Heart left ventricle (tissue), 13 donors: ENCODE data around the gene NGEF.

ENCODE experiments used
- POLR2A ChIP-seq, 2 donors: fragments of 450-650 bp; IDR thresholded peaks; one replicate each; pipeline ENCODE4 v1.6.1; 2017; ENCODE audit warnings: antibody characterized with exemption in 2 of 2, mild to moderate bottlenecking in 2 of 2, moderate library complexity in 2 of 2
- TF ChIP-seq, protein P1 (sequence below), 12 donors: fragments of 200-600 bp; sonication (generic) in 4 of 12; IDR thresholded peaks; one replicate each; pipeline versions ENCODE4 v1.5.0 to v1.8.0; 2018 to 2022; ENCODE audit warnings: antibody characterized with exemption in 12 of 12, mild to moderate bottlenecking in 5 of 12
- donor health status: ischemic (EF 13 %, LVEDD 7.1; RV severe dilation, severe dysfunction).
- donor health status: DM: no; HTN: yes; CAD: no.
- donor health status: DM: no; HTN: no; CAD: no.
- donor health status: ischemic (EF 25% LVEDD 6.9; RV normal size, moderate dysfunction).
- donor health status: ischemic (EF 25% LVEDD 5.7; RV mildly dilated, moderate dysfunction).
- donor health status: ischemic (EF 35%, LVEDD 5.7; RV mildly dilated, moderate dysfunction).
- donor health status: nonischemic (EF 11% LVEDD 7.7; RV severe dilation, severe dysfunction).
- donor health status: DM: yes; HTN: yes; CAD: no.
- donor health status: PGD.
- donor health status: ischemic (EF 29% LVEDD 5.4; RV normal size, mild dysfunction).
- donor health status: nonischemic (EF 23%, LVEDD 6.1; RV moderate dilation, normal function).

DNA sequence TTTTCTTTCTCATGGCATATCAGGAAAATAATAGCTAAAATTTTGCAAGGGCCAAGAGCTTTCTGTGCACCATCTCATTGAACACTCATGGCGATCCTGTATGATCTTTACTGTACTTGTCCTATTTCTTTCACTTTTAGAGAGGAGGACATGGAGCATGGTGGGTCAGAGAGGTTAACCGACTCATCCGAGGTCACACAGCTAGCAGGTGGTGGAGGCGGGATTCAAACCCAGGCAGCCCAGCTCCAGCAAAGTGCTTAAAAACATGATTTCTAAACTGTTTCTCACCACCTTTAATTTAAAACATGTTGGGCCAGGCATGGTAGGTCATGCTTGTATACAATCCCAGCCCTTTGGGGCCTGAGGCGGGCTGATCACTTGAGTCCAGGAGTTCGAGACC is 6.4 kb downstream of the NGEF start:
- TF ChIP-seq, protein P1, sequence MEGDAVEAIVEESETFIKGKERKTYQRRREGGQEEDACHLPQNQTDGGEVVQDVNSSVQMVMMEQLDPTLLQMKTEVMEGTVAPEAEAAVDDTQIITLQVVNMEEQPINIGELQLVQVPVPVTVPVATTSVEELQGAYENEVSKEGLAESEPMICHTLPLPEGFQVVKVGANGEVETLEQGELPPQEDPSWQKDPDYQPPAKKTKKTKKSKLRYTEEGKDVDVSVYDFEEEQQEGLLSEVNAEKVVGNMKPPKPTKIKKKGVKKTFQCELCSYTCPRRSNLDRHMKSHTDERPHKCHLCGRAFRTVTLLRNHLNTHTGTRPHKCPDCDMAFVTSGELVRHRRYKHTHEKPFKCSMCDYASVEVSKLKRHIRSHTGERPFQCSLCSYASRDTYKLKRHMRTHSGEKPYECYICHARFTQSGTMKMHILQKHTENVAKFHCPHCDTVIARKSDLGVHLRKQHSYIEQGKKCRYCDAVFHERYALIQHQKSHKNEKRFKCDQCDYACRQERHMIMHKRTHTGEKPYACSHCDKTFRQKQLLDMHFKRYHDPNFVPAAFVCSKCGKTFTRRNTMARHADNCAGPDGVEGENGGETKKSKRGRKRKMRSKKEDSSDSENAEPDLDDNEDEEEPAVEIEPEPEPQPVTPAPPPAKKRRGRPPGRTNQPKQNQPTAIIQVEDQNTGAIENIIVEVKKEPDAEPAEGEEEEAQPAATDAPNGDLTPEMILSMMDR (IDR thresholded peaks at IDR 0.05): no peak
- TF ChIP-seq POLR2A (IDR thresholded peaks at IDR 0.05): no peak
